Esophagus muscularis mucosa (tissue), 4 donors: ENCODE data around the gene ZNF500.

Experiments used
- EP300 ChIP-seq: sonication (generic); formaldehyde crosslinking; IDR thresholded peaks from one replicate; pipeline ENCODE4 v1.6.1; 2017; ENCODE audit warnings: antibody characterized with exemption
- POLR2A ChIP-seq: fragments of 450-650 bp; IDR thresholded peaks from one replicate; pipeline ENCODE4 v1.6.1; 2017; ENCODE audit warnings: antibody characterized with exemption, moderate library complexity, mild to moderate bottlenecking, low read depth
- POLR2AphosphoS5 ChIP-seq, 2 donors: sonication (generic); formaldehyde crosslinking; IDR thresholded peaks; one replicate each; pipeline ENCODE4 v1.6.1; 2017; ENCODE audit warnings: antibody characterized with exemption in 2 of 2
- TF ChIP-seq, protein P1 (sequence below), 3 experiments: fragments of 200-600 bp in 2 of 3; fragments of 450-650 bp in 1 of 3; sonication (generic) in 2 of 3; IDR thresholded peaks; one replicate each; pipeline ENCODE4 v1.5.1; 2017 to 2019; ENCODE audit warnings: antibody characterized with exemption in 3 of 3, mild to moderate bottlenecking in 2 of 3, moderate library complexity in 1 of 3

- TF ChIP-seq, protein P1, sequence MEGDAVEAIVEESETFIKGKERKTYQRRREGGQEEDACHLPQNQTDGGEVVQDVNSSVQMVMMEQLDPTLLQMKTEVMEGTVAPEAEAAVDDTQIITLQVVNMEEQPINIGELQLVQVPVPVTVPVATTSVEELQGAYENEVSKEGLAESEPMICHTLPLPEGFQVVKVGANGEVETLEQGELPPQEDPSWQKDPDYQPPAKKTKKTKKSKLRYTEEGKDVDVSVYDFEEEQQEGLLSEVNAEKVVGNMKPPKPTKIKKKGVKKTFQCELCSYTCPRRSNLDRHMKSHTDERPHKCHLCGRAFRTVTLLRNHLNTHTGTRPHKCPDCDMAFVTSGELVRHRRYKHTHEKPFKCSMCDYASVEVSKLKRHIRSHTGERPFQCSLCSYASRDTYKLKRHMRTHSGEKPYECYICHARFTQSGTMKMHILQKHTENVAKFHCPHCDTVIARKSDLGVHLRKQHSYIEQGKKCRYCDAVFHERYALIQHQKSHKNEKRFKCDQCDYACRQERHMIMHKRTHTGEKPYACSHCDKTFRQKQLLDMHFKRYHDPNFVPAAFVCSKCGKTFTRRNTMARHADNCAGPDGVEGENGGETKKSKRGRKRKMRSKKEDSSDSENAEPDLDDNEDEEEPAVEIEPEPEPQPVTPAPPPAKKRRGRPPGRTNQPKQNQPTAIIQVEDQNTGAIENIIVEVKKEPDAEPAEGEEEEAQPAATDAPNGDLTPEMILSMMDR (IDR thresholded peaks at IDR 0.05), result no peak
- TF ChIP-seq POLR2AphosphoS5 (IDR thresholded peaks at IDR 0.05) (no peak), EP300 (no peak), POLR2A (no peak)
Measured at GRCh38 chr16:4750896-4751295, 16.1 kb downstream of the ZNF500 start.
